SK-N-SH (cell line): ENCODE results near the gene DLG2. TPM values are rescaled to one million over a fixed set of nuclear protein-coding genes. Genes with fewer than 3 reads are reported as not detected.
A peak's percentile ranks its signal among the peaks of the same experiment; 100 is the strongest.

Experiments used
- CTCF ChIA-PET: fragments of 300-600, 350-600 bp; formaldehyde crosslinking; extraction: SDS; loops from one replicate; lab custom pipeline; 2021; lab: Yijun Ruan, JAX
- POLR2A ChIA-PET: fragments of 350-600 bp; sonication (Branson Sonifier 250); formaldehyde crosslinking; extraction: SDS; loops from one replicate; lab custom pipeline; 2020; ENCODE audit warnings: antibody characterized with exemption, inconsistent platforms; lab: Yijun Ruan, JAX
- DNase-seq: peaks from one replicate; pipeline ENCODE4 v3.0.0; 2012
- H2AFZ ChIP-seq: fragments of 200-600 bp; sonication (generic); 2 replicates; pipeline ENCODE4 v1.8.1; 2016; ENCODE audit warnings: antibody characterized with exemption, mild to moderate bottlenecking, low read depth
- H3F3A ChIP-seq: fragments of 200-600 bp; sonication (generic); replicated peaks from 2 replicates; pipeline ENCODE3; 2016; ENCODE audit warnings: antibody characterized with exemption, mild to moderate bottlenecking; ENCODE audit not compliant: insufficient read depth
- H3K27ac ChIP-seq, 2 experiments: fragments of 200-500 bp in 1 of 2; fragments of 200-600 bp in 1 of 2; sonication (Bioruptor generic) in 1 of 2; sonication (generic), shearing (Covaris generic) in 1 of 2; 2 replicates each; pipeline versions ENCODE4 v1.5.1 to v1.6.1; 2014 to 2016; ENCODE audit warnings: low read depth in 2 of 2, inconsistent platforms in 1 of 2, low read length in 1 of 2, mild to moderate bottlenecking in 1 of 2, mixed read lengths in 1 of 2
- H3K27me3 ChIP-seq: fragments of 200-600 bp; sonication (generic), shearing (Covaris generic); 2 replicates; pipeline ENCODE4 v1.6.1; 2016; ENCODE audit warnings: mixed run types; ENCODE audit not compliant: insufficient read depth
- H3K36me3 ChIP-seq, 2 experiments: fragments of 200-500 bp in 1 of 2; fragments of 200-600 bp in 1 of 2; sonication (Bioruptor generic) in 1 of 2; sonication (generic) in 1 of 2; replicated peaks in 1 of 2; 2 replicates each; pipeline versions ENCODE3 to v1.5.1; 2014 to 2016; ENCODE audit warnings: low read length in 1 of 2, mild to moderate bottlenecking in 1 of 2; ENCODE audit not compliant: insufficient read depth in 2 of 2, control insufficient read depth in 1 of 2
- H3K4me1 ChIP-seq, 2 experiments: fragments of 200-500 bp in 1 of 2; fragments of 200-600 bp in 1 of 2; sonication (Bioruptor generic) in 1 of 2; sonication (generic), shearing (Covaris generic) in 1 of 2; 2 replicates each; pipeline versions ENCODE4 v1.5.1 to v1.6.1; 2014 to 2016; ENCODE audit warnings: low read depth in 1 of 2, low read length in 1 of 2, mixed run types in 1 of 2; ENCODE audit not compliant: insufficient read depth in 2 of 2, control insufficient read depth in 1 of 2
- H3K4me2 ChIP-seq: fragments of 200-600 bp; sonication (generic), shearing (Covaris generic); 2 replicates; pipeline ENCODE4 v1.6.1; 2017; ENCODE audit warnings: mixed run types
- H3K4me3 ChIP-seq, 2 experiments: fragments of 200-500 bp in 1 of 2; fragments of 200-600 bp in 1 of 2; sonication (Bioruptor generic) in 1 of 2; sonication (generic), shearing (Covaris generic) in 1 of 2; 2 replicates each; pipeline versions ENCODE4 v1.5.1 to v1.8.1; 2014 to 2016; ENCODE audit warnings: low read depth in 2 of 2, inconsistent platforms in 1 of 2, low read length in 1 of 2, mild to moderate bottlenecking in 1 of 2, mixed read lengths in 1 of 2, moderate library complexity in 1 of 2
- H3K79me2 ChIP-seq: fragments of 200-600 bp; sonication (generic); 2 replicates; pipeline ENCODE4 v1.8.1; 2017; ENCODE audit warnings: mild to moderate bottlenecking; ENCODE audit not compliant: insufficient read depth
- H3K9ac ChIP-seq: fragments of 200-600 bp; sonication (generic); 2 replicates; pipeline ENCODE4 v1.6.1; 2017; ENCODE audit warnings: mixed run types
- H3K9me2 ChIP-seq: fragments of 200-600 bp; sonication (generic); 2 replicates; pipeline ENCODE4 v1.6.1; 2017; ENCODE audit warnings: mixed run types
- H3K9me3 ChIP-seq: fragments of 200-600 bp; sonication (generic); 2 replicates; pipeline ENCODE4 v1.6.1; 2017; ENCODE audit warnings: mixed run types, mild to moderate bottlenecking, moderate library complexity
- H4K20me1 ChIP-seq: fragments of 200-600 bp; sonication (generic); 2 replicates; pipeline ENCODE4 v1.6.1; 2017; ENCODE audit warnings: mild to moderate bottlenecking, mixed run types; ENCODE audit not compliant: insufficient read depth
- ELF1 ChIP-seq: IDR thresholded peaks from 2 replicates; pipeline ENCODE4 v1.4.0; 2012
- EP300 ChIP-seq, 2 experiments: IDR thresholded peaks; 2 replicates each; pipeline versions ENCODE4 v1.4.0 to v1.6.1; 2012; ENCODE audit warnings: borderline replicate concordance in 1 of 2, low read depth in 1 of 2, low read length in 1 of 2
- EZH2phosphoT487 ChIP-seq: fragments of 200-600 bp; sonication (generic); IDR thresholded peaks from 2 replicates; pipeline ENCODE4 v1.6.1; 2017; ENCODE audit warnings: low read depth, mixed run types, mild to moderate bottlenecking, antibody characterized with exemption, moderate library complexity, borderline replicate concordance
- FOSL2 ChIP-seq: IDR thresholded peaks from 2 replicates; pipeline ENCODE4 v1.4.0; 2012; ENCODE audit warnings: low read depth, mild to moderate bottlenecking, moderate library complexity, borderline replicate concordance
- FOXJ3 ChIP-seq: sonication (generic); formaldehyde crosslinking; IDR thresholded peaks from 2 replicates; pipeline ENCODE4 v1.5.1; 2020; ENCODE audit warnings: mild to moderate bottlenecking, missing genetic modification reagents
- JUND ChIP-seq: IDR thresholded peaks from 2 replicates; pipeline ENCODE4 v1.4.0; 2012
- MEF2A ChIP-seq: IDR thresholded peaks from 2 replicates; pipeline ENCODE4 v1.4.0; 2012; ENCODE audit warnings: low read depth, borderline replicate concordance
- NFIC ChIP-seq: IDR thresholded peaks from 2 replicates; pipeline ENCODE4 v1.4.0; 2012; ENCODE audit warnings: borderline replicate concordance
- NRF1 ChIP-seq: IDR thresholded peaks from 2 replicates; pipeline ENCODE4 v1.6.1; 2012; ENCODE audit warnings: low read depth, mild to moderate bottlenecking, low read length
- RAD21 ChIP-seq: IDR thresholded peaks from 2 replicates; pipeline ENCODE4 v1.6.1; 2012; ENCODE audit warnings: mild to moderate bottlenecking, low read length
- RCOR1 ChIP-seq: fragments of 150-350 bp; IDR thresholded peaks from 2 replicates; pipeline ENCODE4 v1.6.1; 2017; ENCODE audit warnings: antibody characterized with exemption, low read length
- SIN3A ChIP-seq: IDR thresholded peaks from 2 replicates; pipeline ENCODE4 v1.6.1; 2012; ENCODE audit warnings: low read depth, mild to moderate bottlenecking, low read length, moderate library complexity, borderline replicate concordance
- TAF1 ChIP-seq: IDR thresholded peaks from 2 replicates; pipeline ENCODE4 v1.6.1; 2012; ENCODE audit warnings: low read depth, mild to moderate bottlenecking, low read length, moderate library complexity, borderline replicate concordance
- TCF12 ChIP-seq: IDR thresholded peaks from 2 replicates; pipeline ENCODE4 v1.4.0; 2012
- WGBS: methylation state at CpG from one replicate; pipeline ENCODE4 v1.1.6; 2017; ENCODE audit warnings: low lambda C conversion rate; 5-methylcytosine and 5-hydroxymethylcytosine counted together
- polyA plus RNA-seq, 3 experiments: library from polyadenylated mRNA; depleted of rRNA; stranded (reverse); fragments of >200 nt; gene quantifications; 2 replicates each; pipeline ENCODE4 v1.2.3, GENCODE V29; 2012
- TF ChIP-seq, protein P1 (sequence below): IDR thresholded peaks from 2 replicates; pipeline ENCODE4 v1.4.0; 2012; ENCODE audit warnings: low read depth
- TF ChIP-seq, protein P2 (sequence below): IDR thresholded peaks from 2 replicates; pipeline ENCODE4; 2012
- TF ChIP-seq, protein P3 (sequence below): IDR thresholded peaks from 2 replicates; pipeline ENCODE4 v1.6.1; 2012; ENCODE audit warnings: mild to moderate bottlenecking, low read depth, low read length, moderate library complexity

DLG2 gene
- polyA plus RNA-seq, 1 of the 3 experiments (the other 2 are of a cell fraction): 0.21 TPM

DNA sequence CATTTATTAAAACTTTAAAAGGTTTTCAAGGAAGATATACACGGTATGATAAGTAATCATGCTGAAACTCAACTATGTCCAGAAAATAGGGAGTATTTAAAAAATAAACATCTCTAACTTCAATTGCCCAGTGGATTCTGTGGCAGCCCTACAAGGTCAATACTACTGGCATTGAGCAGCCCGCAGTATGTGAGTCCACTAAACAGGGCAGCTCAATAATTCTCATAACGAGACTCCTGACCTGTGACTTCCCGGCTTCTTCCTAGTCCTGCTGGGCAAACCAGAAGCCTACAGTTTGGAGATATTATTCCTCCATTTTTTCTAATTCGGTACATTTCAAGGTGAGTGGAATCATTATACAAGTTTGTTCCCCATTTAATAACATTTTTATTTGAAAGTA is 1760.5 kb downstream of the DLG2 start:
- peaks cover 6 to 25% of the 10 kb centered on the region in 2 experiments for H3K4me1 ChIP-seq
- H3K9me2 ChIP-seq: no peaks in the 10 kb centered on the region
- H2AFZ ChIP-seq: peak overlapping the region; percentile 38; the same call in 1 of the 2 replicates
- no peak for DNase-seq
- H3K36me3 ChIP-seq: no peaks in the 10 kb centered on the region
- H3K9ac ChIP-seq: no peak overlapping the region
- 48% methylated on average over 5 of the region's 5 CpGs for WGBS
- no peak overlapping the region for H3K4me3 ChIP-seq
- H3K9me3 ChIP-seq: no peaks in the 10 kb centered on the region
- ChIA-PET CTCF (interaction anchor here (0.7 kb wide), 1 partner anchor 371 kb away, joined by 3 read pairs; no protein-coding TSS in a partner anchor), POLR2A (no interaction called here)
- no peaks in the 10 kb centered on the region for H3K79me2 ChIP-seq
- peak overlapping the region; percentile 74 to 85 for H3K27ac ChIP-seq
- H3K4me2 ChIP-seq: no peak overlapping the region
- H4K20me1 ChIP-seq: no peaks in the 10 kb centered on the region
- H3F3A ChIP-seq: peaks cover 7% of the 10 kb centered on the region
- TF ChIP-seq, protein P1, sequence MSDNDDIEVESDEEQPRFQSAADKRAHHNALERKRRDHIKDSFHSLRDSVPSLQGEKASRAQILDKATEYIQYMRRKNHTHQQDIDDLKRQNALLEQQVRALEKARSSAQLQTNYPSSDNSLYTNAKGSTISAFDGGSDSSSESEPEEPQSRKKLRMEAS: no peak
- TF ChIP-seq TAF1 (no peak), ELF1 (no peak), FOXJ3 (CRISPR knock-in tag) (no peak), JUND (no peak), RAD21 (no peak), NFIC (no peak), RCOR1 (no peak), MEF2A (no peak), SIN3A (no peak), NRF1 (no peak)
- H3K27me3 ChIP-seq: no peaks in the 10 kb centered on the region

GRCh38 chr11:83865636-83866461 is 1761.3 kb downstream of the DLG2 start:
- H3K27me3 ChIP-seq: no peaks in the 10 kb centered on the region
- ChIA-PET POLR2A (interaction anchor here (0.6 kb wide), 1 partner anchor 658 kb away, joined by 3 read pairs; no protein-coding TSS in a partner anchor), CTCF (interaction anchor here (0.7 kb wide), 1 partner anchor 371 kb away, joined by 3 read pairs; no protein-coding TSS in a partner anchor)
- no peaks in the 10 kb centered on the region for H3K9me3 ChIP-seq
- peak overlapping the region; percentile 54; the same call in 1 of the 2 replicates for H3K4me2 ChIP-seq
- no peak for DNase-seq
- H3K9me2 ChIP-seq: no peaks in the 10 kb centered on the region
- peak overlapping the region; percentile 38 for H2AFZ ChIP-seq
- H3K4me1 ChIP-seq: peaks cover 6 to 25% of the 10 kb centered on the region in 2 experiments
- H3F3A ChIP-seq: peaks cover 7% of the 10 kb centered on the region
- TF ChIP-seq, protein P2, sequence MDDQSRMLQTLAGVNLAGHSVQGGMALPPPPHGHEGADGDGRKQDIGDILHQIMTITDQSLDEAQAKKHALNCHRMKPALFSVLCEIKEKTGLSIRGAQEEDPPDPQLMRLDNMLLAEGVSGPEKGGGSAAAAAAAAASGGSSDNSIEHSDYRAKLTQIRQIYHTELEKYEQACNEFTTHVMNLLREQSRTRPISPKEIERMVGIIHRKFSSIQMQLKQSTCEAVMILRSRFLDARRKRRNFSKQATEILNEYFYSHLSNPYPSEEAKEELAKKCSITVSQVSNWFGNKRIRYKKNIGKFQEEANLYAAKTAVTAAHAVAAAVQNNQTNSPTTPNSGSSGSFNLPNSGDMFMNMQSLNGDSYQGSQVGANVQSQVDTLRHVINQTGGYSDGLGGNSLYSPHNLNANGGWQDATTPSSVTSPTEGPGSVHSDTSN: peak; percentile 24; the same call in 1 of the 2 replicates
- peak; percentile 65 for TF ChIP-seq JUND
- peak; percentile 30 for TF ChIP-seq TCF12
- TF ChIP-seq EZH2phosphoT487: no peak
- peak in 1 of 2 experiments; percentile 44; a peak in 2 of 4 replicates for TF ChIP-seq EP300 (IDR thresholded peaks at IDR 0.05; ENCODE audit: borderline replicate concordance in 1 of 2, low read depth in 1 of 2, low read length in 1 of 2)
- peak; percentile 72; the same call in 1 of the 2 replicates for TF ChIP-seq FOSL2
- TF ChIP-seq, protein P3, sequence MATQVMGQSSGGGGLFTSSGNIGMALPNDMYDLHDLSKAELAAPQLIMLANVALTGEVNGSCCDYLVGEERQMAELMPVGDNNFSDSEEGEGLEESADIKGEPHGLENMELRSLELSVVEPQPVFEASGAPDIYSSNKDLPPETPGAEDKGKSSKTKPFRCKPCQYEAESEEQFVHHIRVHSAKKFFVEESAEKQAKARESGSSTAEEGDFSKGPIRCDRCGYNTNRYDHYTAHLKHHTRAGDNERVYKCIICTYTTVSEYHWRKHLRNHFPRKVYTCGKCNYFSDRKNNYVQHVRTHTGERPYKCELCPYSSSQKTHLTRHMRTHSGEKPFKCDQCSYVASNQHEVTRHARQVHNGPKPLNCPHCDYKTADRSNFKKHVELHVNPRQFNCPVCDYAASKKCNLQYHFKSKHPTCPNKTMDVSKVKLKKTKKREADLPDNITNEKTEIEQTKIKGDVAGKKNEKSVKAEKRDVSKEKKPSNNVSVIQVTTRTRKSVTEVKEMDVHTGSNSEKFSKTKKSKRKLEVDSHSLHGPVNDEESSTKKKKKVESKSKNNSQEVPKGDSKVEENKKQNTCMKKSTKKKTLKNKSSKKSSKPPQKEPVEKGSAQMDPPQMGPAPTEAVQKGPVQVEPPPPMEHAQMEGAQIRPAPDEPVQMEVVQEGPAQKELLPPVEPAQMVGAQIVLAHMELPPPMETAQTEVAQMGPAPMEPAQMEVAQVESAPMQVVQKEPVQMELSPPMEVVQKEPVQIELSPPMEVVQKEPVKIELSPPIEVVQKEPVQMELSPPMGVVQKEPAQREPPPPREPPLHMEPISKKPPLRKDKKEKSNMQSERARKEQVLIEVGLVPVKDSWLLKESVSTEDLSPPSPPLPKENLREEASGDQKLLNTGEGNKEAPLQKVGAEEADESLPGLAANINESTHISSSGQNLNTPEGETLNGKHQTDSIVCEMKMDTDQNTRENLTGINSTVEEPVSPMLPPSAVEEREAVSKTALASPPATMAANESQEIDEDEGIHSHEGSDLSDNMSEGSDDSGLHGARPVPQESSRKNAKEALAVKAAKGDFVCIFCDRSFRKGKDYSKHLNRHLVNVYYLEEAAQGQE: no peak
- WGBS: 8% methylated on average over 4 of the region's 4 CpGs
- H3K4me3 ChIP-seq: no peak overlapping the region
- H3K9ac ChIP-seq: no peak overlapping the region
- no peaks in the 10 kb centered on the region for H3K79me2 ChIP-seq
- no peaks in the 10 kb centered on the region for H3K36me3 ChIP-seq
- peak overlapping the region; percentile 74 to 85 for H3K27ac ChIP-seq
- H4K20me1 ChIP-seq: no peaks in the 10 kb centered on the region
